RWPE1 (cell line): ENCODE measurements around the gene ASAP2.

Experiments used
- CTCF ChIA-PET: fragments of 350-600 bp; sonication (Branson Sonifier 250); formaldehyde crosslinking; extraction: SDS; loops from one replicate; lab custom pipeline; 2021; lab: Yijun Ruan, JAX
- POLR2A ChIA-PET: fragments of 400-600 bp; formaldehyde crosslinking; extraction: SDS; loops from one replicate; lab custom pipeline; 2020; ENCODE audit warnings: antibody characterized with exemption; ENCODE audit not compliant: low non-redundant PET; lab: Yijun Ruan, JAX
- DNase-seq: peaks from one replicate; pipeline ENCODE4 v3.0.0; 2012; ENCODE audit warnings: low spot score
- H3K27ac ChIP-seq: fragments of 450-650 bp; 2 replicates; pipeline ENCODE4 v1.5.1; 2017
- CTCF ChIP-seq: fragments of 450-650 bp; conservative IDR thresholded peaks from 2 replicates; pipeline ENCODE4 v1.5.1; 2017; ENCODE audit warnings: low read depth, mild to moderate bottlenecking

ASAP2 gene

GRCh38 chr2:9325428-9325827 lies 118.8 kb downstream of the ASAP2 start:
- no peak for TF ChIP-seq CTCF
- no peak for DNase-seq
- H3K27ac ChIP-seq: no peak overlapping the region
- POLR2A ChIA-PET: no interaction called here
- CTCF ChIA-PET: no interaction called here

GRCh38 chr2:9326975-9327374 lies 120.4 kb downstream of the ASAP2 start:
- CTCF ChIA-PET: no interaction called here
- no peak overlapping the region for H3K27ac ChIP-seq

GRCh38 chr2:9327873-9328352 lies 121.3 kb downstream of the ASAP2 start:
- ChIA-PET CTCF (no interaction called here), POLR2A (no interaction called here)
- DNase-seq: no peak
- no peak for TF ChIP-seq CTCF
- H3K27ac ChIP-seq: no peak overlapping the region

More at GRCh38 chr2:9326975-9327374, 120.4 kb downstream of the ASAP2 start:
- no peak for DNase-seq
- TF ChIP-seq CTCF: no peak
- POLR2A ChIA-PET: no interaction called here

GRCh38 chr2:9328931-9329330 lies 122.3 kb downstream of the ASAP2 start:
- no peak for DNase-seq
- CTCF ChIA-PET: interaction anchor here (0.6 kb wide), 1 partner anchor 145 kb away, joined by 4 read pairs; no protein-coding TSS in a partner anchor
- no peak overlapping the region for H3K27ac ChIP-seq
- POLR2A ChIA-PET: no interaction called here
- TF ChIP-seq CTCF: no peak

- ChIA-PET CTCF (no interaction called here), POLR2A (no interaction called here)
- no peak overlapping the region for H3K27ac ChIP-seq
- no peak for DNase-seq
- TF ChIP-seq CTCF: no peak
Observed at GRCh38 chr2:9329497-9329896, 122.9 kb downstream of the ASAP2 start.

GRCh38 chr2:9330612-9331270 lies 124.1 kb downstream of the ASAP2 start:
- ChIA-PET CTCF (interaction anchor here (0.5 kb wide), 1 partner anchor 29 kb away, joined by 3 read pairs; no protein-coding TSS in a partner anchor), POLR2A (no interaction called here)
- H3K27ac ChIP-seq: 0 out of 2 replicates have a peak overlapping the region, but pooled peaks have one; percentile 18

More at GRCh38 chr2:9330612-9331270, 124.1 kb downstream of the ASAP2 start:
- no peak for DNase-seq
- TF ChIP-seq CTCF: no peak
